ENCODE data around the gene ERC2. TPM values are rescaled to one million over a fixed set of nuclear protein-coding genes. Genes with fewer than 3 reads are reported as not detected.

ERC2 gene
- total RNA-seq, 1 donor, result 0.36 TPM

DNA sequence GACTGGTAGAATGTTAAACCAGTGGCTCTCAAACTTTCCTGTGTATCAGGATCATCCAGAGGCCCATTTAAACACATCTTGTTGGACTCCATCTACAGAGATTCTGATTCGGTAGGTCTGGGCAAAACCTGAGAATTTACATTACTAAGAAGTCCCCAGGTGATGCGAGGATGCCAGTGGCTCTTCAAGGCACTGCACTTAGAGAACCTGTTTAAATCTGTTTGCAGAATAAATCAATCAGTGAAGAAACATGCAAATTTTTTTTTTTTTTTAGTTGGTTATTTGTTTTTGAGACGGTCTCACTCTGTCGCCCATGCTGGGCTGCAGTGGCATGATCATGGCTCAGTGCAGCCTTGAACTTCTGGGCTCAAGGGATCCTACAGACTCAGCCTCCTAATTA lies 863.4 kb downstream of the ERC2 start:
- no peak overlapping the region for H2AFZ ChIP-seq (ENCODE audit: low read length)
- H3K27me3 ChIP-seq (ENCODE audit: insufficient read depth, low read length), result no peaks in the 10 kb centered on the region
- TF ChIP-seq, protein P1, sequence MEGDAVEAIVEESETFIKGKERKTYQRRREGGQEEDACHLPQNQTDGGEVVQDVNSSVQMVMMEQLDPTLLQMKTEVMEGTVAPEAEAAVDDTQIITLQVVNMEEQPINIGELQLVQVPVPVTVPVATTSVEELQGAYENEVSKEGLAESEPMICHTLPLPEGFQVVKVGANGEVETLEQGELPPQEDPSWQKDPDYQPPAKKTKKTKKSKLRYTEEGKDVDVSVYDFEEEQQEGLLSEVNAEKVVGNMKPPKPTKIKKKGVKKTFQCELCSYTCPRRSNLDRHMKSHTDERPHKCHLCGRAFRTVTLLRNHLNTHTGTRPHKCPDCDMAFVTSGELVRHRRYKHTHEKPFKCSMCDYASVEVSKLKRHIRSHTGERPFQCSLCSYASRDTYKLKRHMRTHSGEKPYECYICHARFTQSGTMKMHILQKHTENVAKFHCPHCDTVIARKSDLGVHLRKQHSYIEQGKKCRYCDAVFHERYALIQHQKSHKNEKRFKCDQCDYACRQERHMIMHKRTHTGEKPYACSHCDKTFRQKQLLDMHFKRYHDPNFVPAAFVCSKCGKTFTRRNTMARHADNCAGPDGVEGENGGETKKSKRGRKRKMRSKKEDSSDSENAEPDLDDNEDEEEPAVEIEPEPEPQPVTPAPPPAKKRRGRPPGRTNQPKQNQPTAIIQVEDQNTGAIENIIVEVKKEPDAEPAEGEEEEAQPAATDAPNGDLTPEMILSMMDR (IDR thresholded peaks at IDR 0.05; ENCODE audit: extremely low read depth, low read depth, low read length), result no peak
- H3K9me3 ChIP-seq (ENCODE audit: low read depth, low read length), result no peaks in the 10 kb centered on the region
- H3K36me3 ChIP-seq (ENCODE audit: insufficient read depth, low read length), result no peaks in the 10 kb centered on the region
- H3K4me2 ChIP-seq (ENCODE audit: insufficient read depth, low read length), result no peak overlapping the region
- H3K27ac ChIP-seq (ENCODE audit: low read depth, low read length), result no peak overlapping the region
- H3K79me2 ChIP-seq (ENCODE audit: insufficient read depth, low read length), result no peaks in the 10 kb centered on the region
- H3K4me1 ChIP-seq (ENCODE audit: insufficient read depth, low read length), result peaks cover 6% of the 10 kb centered on the region
- no peaks in the 10 kb centered on the region for H4K20me1 ChIP-seq (ENCODE audit: insufficient read depth, low read length)
- no peak for DNase-seq (ENCODE audit: insufficient read length, low spot score, missing footprints)
- no peak overlapping the region for H3K4me3 ChIP-seq (ENCODE audit: insufficient read depth, low read length)

DNA sequence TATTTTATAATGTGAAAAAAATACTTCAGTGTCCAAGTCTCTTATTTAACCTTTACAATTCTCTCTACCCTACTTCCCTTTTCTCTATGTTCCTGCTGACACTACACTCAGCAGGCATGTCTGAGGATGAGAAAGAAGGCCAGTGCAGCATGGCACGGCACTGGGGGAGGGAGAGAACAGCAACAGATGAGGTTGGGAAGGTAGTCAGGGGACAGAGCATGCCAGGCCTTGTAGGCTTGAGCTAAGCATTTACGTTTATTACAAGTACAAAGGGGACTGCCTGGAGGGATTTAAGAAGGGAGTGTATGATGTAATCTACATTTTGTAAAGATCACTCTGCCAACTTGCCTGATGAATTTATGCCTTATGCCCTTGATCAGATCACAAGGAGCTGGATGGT lies 863.9 kb downstream of the ERC2 start:
- no peak overlapping the region for H2AFZ ChIP-seq (ENCODE audit: low read length)
- no peaks in the 10 kb centered on the region for H3K27me3 ChIP-seq (ENCODE audit: insufficient read depth, low read length)
- H3K27ac ChIP-seq (ENCODE audit: low read depth, low read length), result no peak overlapping the region
- H3K36me3 ChIP-seq (ENCODE audit: insufficient read depth, low read length), result no peaks in the 10 kb centered on the region
- no peak overlapping the region for H3K4me3 ChIP-seq (ENCODE audit: insufficient read depth, low read length)
- TF ChIP-seq, protein P1 (IDR thresholded peaks at IDR 0.05; ENCODE audit: extremely low read depth, low read depth, low read length), result no peak
- H3K4me1 ChIP-seq (ENCODE audit: insufficient read depth, low read length), result peaks cover 6% of the 10 kb centered on the region
- H3K9me3 ChIP-seq (ENCODE audit: low read depth, low read length), result no peaks in the 10 kb centered on the region
- H3K79me2 ChIP-seq (ENCODE audit: insufficient read depth, low read length), result no peaks in the 10 kb centered on the region
- no peak overlapping the region for H3K4me2 ChIP-seq (ENCODE audit: insufficient read depth, low read length)
- H4K20me1 ChIP-seq (ENCODE audit: insufficient read depth, low read length), result no peaks in the 10 kb centered on the region
- no peak for DNase-seq (ENCODE audit: insufficient read length, low spot score, missing footprints)

DNA sequence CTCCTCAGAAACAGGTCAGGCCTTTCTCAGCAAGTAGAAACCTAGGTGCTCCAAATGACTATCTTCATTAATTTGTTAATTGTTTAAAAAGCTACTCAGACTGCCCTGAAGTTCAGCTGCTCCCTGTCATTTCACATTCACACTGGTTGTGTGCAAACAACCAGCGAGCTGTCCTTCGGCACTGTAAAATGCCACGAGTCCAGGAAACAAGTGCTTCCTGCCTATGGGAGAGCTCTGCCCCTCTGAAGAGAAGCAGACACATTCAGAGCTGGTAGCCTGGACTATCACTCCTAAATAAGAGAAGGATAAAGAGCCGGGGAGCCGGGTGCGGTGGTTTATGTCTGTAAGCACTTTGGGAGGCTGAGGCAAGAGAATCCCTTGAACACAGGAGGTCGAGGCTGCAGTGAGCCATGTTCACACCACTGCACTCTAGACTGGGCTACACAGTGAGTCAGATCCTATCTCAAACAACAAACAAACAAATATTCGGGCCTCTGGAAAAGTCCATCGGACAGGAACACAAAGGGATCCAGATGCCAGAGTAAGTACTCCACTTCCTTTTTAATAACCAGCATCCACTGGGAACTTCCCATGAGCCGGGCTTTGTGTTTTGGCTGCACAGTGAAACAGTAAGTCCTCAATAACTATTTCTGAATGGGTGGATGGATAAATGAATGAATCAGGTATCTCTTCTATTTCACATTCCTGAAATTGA lies 866.7 kb downstream of the ERC2 start:
- Histone ChIP-seq H3K27me3 (ENCODE audit: insufficient read depth, low read length) (peaks cover 2% of the 10 kb centered on the region), H3K27ac (ENCODE audit: low read depth, low read length) (no peak overlapping the region), H2AFZ (ENCODE audit: low read length) (no peak overlapping the region), H3K4me1 (ENCODE audit: insufficient read depth, low read length) (peaks cover 6% of the 10 kb centered on the region), H3K9me3 (ENCODE audit: low read depth, low read length) (no peaks in the 10 kb centered on the region), H4K20me1 (ENCODE audit: insufficient read depth, low read length) (no peaks in the 10 kb centered on the region), H3K36me3 (ENCODE audit: insufficient read depth, low read length) (no peaks in the 10 kb centered on the region), H3K4me3 (ENCODE audit: insufficient read depth, low read length) (no peak overlapping the region), H3K4me2 (ENCODE audit: insufficient read depth, low read length) (no peak overlapping the region), H3K79me2 (ENCODE audit: insufficient read depth, low read length) (no peaks in the 10 kb centered on the region)
- TF ChIP-seq, protein P1 (IDR thresholded peaks at IDR 0.05; ENCODE audit: extremely low read depth, low read depth, low read length), result no peak
- DNase-seq (ENCODE audit: insufficient read length, low spot score, missing footprints), result no peak

DNA sequence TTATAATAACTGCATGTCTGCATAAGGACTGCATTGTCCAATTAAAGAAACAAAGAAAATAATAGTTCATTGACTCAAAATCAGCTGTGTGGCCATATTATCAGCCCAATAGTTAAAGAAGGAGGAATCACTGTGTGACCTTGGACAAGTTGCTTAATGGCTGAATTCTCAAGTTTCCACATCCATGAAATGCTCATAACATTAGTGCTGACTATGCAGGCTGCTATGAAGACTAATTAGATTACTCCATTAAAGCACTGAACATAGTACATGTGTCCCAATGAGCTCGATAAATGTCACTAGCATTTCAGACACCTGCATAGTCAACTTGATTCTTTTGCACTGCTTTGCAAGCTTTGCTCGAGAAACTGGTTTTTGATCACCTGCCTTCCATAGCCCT lies 870.0 kb downstream of the ERC2 start:
- no peaks in the 10 kb centered on the region for H3K9me3 ChIP-seq (ENCODE audit: low read depth, low read length)
- no peak for DNase-seq (ENCODE audit: insufficient read length, low spot score, missing footprints)
- H3K27ac ChIP-seq (ENCODE audit: low read depth, low read length), result no peak overlapping the region
- no peak overlapping the region for H3K4me3 ChIP-seq (ENCODE audit: insufficient read depth, low read length)
- no peak overlapping the region for H2AFZ ChIP-seq (ENCODE audit: low read length)
- TF ChIP-seq, protein P1 (IDR thresholded peaks at IDR 0.05; ENCODE audit: extremely low read depth, low read depth, low read length), result no peak
- H3K27me3 ChIP-seq (ENCODE audit: insufficient read depth, low read length), result peaks cover 12% of the 10 kb centered on the region
- H3K4me2 ChIP-seq (ENCODE audit: insufficient read depth, low read length), result no peak overlapping the region
- no peaks in the 10 kb centered on the region for H3K4me1 ChIP-seq (ENCODE audit: insufficient read depth, low read length)
- H3K79me2 ChIP-seq (ENCODE audit: insufficient read depth, low read length), result no peaks in the 10 kb centered on the region
- H3K36me3 ChIP-seq (ENCODE audit: insufficient read depth, low read length), result no peaks in the 10 kb centered on the region
- no peaks in the 10 kb centered on the region for H4K20me1 ChIP-seq (ENCODE audit: insufficient read depth, low read length)

Data from osteoblast (primary cell).